Measurements from ENCODE around the gene DNAI4.

DNA sequence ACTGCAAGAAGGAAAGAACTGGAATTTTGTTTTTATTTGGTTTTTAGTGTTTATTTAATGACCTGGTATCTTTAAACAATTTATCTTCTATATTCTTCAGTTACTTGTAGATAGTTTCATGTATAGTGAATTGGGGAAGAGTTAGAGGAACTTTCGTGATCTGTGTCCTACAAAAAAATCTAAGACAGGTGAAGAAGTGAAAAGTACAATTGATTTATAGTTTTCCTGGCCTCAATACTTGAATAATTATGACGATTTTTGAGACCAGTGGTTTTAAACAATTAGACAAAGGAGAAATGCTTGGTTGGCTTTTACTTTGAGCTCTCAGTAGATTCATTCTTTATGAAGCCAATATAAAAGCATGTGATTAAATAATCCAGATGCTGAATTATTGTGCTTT lies 7.6 kb upstream of the DNAI4 start:
- TF ChIP-seq CTCF (IDR thresholded peaks at IDR 0.05) (no peak), ZFX (IDR thresholded peaks at IDR 0.05; ENCODE audit: borderline replicate concordance) (no peak)

Measured in 22Rv1 (cell line).